Gastroesophageal sphincter (tissue), 3 donors: ENCODE data around the gene ANKFY1.
"Not testable (repeated sequence)": the region's sequence is repeated elsewhere in the genome, so short reads cannot be mapped to it uniquely, and the experiment has no call there.

Source experiments
- EP300 ChIP-seq: sonication (generic); formaldehyde crosslinking; IDR thresholded peaks from one replicate; pipeline ENCODE4 v1.6.1; 2017; ENCODE audit warnings: antibody characterized with exemption, mild to moderate bottlenecking
- POLR2AphosphoS5 ChIP-seq: sonication (generic); formaldehyde crosslinking; IDR thresholded peaks from one replicate; pipeline ENCODE4 v1.6.1; 2017; ENCODE audit warnings: antibody characterized with exemption
- TF ChIP-seq, protein P1 (sequence below), 4 experiments: fragments of 200-600 bp in 2 of 4; fragments of 450-650 bp in 2 of 4; sonication (generic) in 1 of 4; IDR thresholded peaks; one replicate each; pipeline ENCODE4 v1.5.1; 2017 to 2019; ENCODE audit warnings: antibody characterized with exemption in 4 of 4, mild to moderate bottlenecking in 2 of 4, moderate library complexity in 2 of 4

GRCh38 chr17:4138906-4139526 is 124.8 kb downstream of the ANKFY1 start:
- TF ChIP-seq, protein P1, sequence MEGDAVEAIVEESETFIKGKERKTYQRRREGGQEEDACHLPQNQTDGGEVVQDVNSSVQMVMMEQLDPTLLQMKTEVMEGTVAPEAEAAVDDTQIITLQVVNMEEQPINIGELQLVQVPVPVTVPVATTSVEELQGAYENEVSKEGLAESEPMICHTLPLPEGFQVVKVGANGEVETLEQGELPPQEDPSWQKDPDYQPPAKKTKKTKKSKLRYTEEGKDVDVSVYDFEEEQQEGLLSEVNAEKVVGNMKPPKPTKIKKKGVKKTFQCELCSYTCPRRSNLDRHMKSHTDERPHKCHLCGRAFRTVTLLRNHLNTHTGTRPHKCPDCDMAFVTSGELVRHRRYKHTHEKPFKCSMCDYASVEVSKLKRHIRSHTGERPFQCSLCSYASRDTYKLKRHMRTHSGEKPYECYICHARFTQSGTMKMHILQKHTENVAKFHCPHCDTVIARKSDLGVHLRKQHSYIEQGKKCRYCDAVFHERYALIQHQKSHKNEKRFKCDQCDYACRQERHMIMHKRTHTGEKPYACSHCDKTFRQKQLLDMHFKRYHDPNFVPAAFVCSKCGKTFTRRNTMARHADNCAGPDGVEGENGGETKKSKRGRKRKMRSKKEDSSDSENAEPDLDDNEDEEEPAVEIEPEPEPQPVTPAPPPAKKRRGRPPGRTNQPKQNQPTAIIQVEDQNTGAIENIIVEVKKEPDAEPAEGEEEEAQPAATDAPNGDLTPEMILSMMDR (IDR thresholded peaks at IDR 0.05): not testable (repeated sequence)
- not testable (repeated sequence) for TF ChIP-seq POLR2AphosphoS5, EP300
